Spleen (tissue), 3 donors: ENCODE results near the gene TMCC3.

Experiments used
- POLR2A ChIP-seq, 3 donors: fragments of 450-650 bp; IDR thresholded peaks; one replicate each; pipeline ENCODE4 v1.5.1; 2017; ENCODE audit warnings: antibody characterized with exemption in 3 of 3, mild to moderate bottlenecking in 1 of 3
- POLR2AphosphoS5 ChIP-seq, 3 donors: sonication (generic); formaldehyde crosslinking; IDR thresholded peaks; one replicate each; pipeline ENCODE4 v1.5.1; 2017; ENCODE audit warnings: antibody characterized with exemption in 3 of 3

DNA sequence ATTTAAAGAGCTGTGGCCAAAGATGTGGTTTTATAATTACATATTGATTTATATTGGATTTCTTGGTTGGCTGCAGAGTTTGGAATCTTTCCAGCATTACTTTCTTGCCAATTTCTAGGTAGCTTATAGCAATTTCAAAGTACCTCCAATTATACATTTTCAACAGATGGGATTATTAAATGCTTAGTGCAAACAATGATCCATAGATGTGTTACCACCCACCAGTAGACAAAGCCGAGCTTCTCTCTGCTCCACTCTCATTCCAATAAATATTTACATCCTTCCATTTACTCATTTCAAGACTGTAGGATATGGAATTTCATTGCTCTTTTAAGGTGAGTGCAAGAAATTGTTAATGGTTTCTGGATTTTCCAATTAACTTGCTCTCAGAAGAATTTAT lies 21.6 kb upstream of the TMCC3 start:
- TF ChIP-seq POLR2A (IDR thresholded peaks at IDR 0.05), result no peak
- no peak for TF ChIP-seq POLR2AphosphoS5 (IDR thresholded peaks at IDR 0.05)
